ENCODE measurements around the gene PODXL. TPM values are rescaled to one million over a fixed set of nuclear protein-coding genes. Genes with fewer than 3 reads are reported as not detected.

PODXL gene
- total RNA-seq, 1 experiment from 2014 or later, result 727 TPM

- H3K9me3 ChIP-seq (ENCODE audit: control insufficient read depth, low read depth, low read length), result no peaks in the 10 kb centered on the region
- Mint-ChIP-seq H3K4me3 (peak overlapping the region in 1 of 2 experiments; percentile 17; a peak in 1 of 5 replicates), H3K27me3 (ENCODE audit: low read depth) (no peaks in the 10 kb centered on the region), H3K27ac (peak overlapping the region; percentile 79 to 85 (median 84); a peak in 4 of 7 replicates), H3K9me3 (no peaks in the 10 kb centered on the region), H3K4me1 (peaks cover 75 to 87% of the 10 kb centered on the region in 2 experiments), H3K36me3 (ENCODE audit: insufficient read depth in 1 of 3, low read depth in 3 of 3) (peaks cover 10 to 55% (median 46%) of the 10 kb centered on the region in 3 experiments; a peak in 6 of 7 replicates)
- no peak overlapping the region for H2AFZ ChIP-seq (ENCODE audit: low read length)
- H2BK12ac ChIP-seq (ENCODE audit: insufficient read length, low read depth, low read length), result no peak overlapping the region
- no peak overlapping the region for H3K9ac ChIP-seq (ENCODE audit: extremely low read depth, insufficient read length, low read length)
- no peak overlapping the region for H3K18ac ChIP-seq (ENCODE audit: insufficient read length, low read depth, low read length)
- H3T11ph ChIP-seq (ENCODE audit: low read length), result no peak overlapping the region
- no peak overlapping the region for H2BK120ac ChIP-seq (ENCODE audit: low read depth, low read length, poor library complexity, severe bottlenecking)
- H3K56ac ChIP-seq (ENCODE audit: insufficient read length, low read depth, low read length), result no peak overlapping the region
- H4K91ac ChIP-seq (ENCODE audit: insufficient read length, low read depth, low read length), result no peak overlapping the region
- H3K79me1 ChIP-seq (ENCODE audit: insufficient read depth, low read depth, low read length, poor library complexity, severe bottlenecking), result peaks cover 3% of the 10 kb centered on the region
- H3K4ac ChIP-seq (ENCODE audit: low read depth, low read length), result no peak overlapping the region
- no peak overlapping the region for H3K23ac ChIP-seq (ENCODE audit: insufficient read length, low read depth, low read length)
- no peaks in the 10 kb centered on the region for H4K20me1 ChIP-seq (ENCODE audit: control insufficient read depth, insufficient read depth, insufficient read length)
- no peak for TF ChIP-seq CTCF (conservative IDR thresholded peaks at IDR 0.05)
- H3K27me3 ChIP-seq (ENCODE audit: insufficient read depth, low read length), result no peaks in the 10 kb centered on the region
- no peak overlapping the region for H2BK20ac ChIP-seq (ENCODE audit: low read depth, low read length, poor library complexity, severe bottlenecking)
- H4K5ac ChIP-seq (ENCODE audit: insufficient read length, low read depth, low read length), result no peak overlapping the region
- H2BK15ac ChIP-seq (ENCODE audit: low read depth, low read length), result no peak overlapping the region
- H3K14ac ChIP-seq (ENCODE audit: insufficient read depth, low read length), result no peak overlapping the region
- H3K79me2 ChIP-seq (ENCODE audit: insufficient read depth, low read length), result peaks cover 80% of the 10 kb centered on the region
- H3K23me2 ChIP-seq (ENCODE audit: insufficient read length, low read depth, low read length, poor library complexity, severe bottlenecking), result no peaks in the 10 kb centered on the region
- H3K27ac ChIP-seq (ENCODE audit: insufficient read length, low read depth, low read length), result no peak overlapping the region
- no CpG with 5 or more reads among the region's 7 CpGs for WGBS (ENCODE audit: extremely low coverage, insufficient read length, low lambda C conversion rate)
- H4K8ac ChIP-seq (replicated peaks; ENCODE audit: insufficient read length, low read depth, low read length), result no peak overlapping the region
- peaks cover 14% of the 10 kb centered on the region; the same call in 1 of the 2 replicates for H3K4me1 ChIP-seq (ENCODE audit: insufficient read depth, low read length)
- peak; percentile 65 for DNase-seq
- H2BK5ac ChIP-seq (ENCODE audit: insufficient read length, low read length), result no peak overlapping the region
- H3K4me2 ChIP-seq (ENCODE audit: insufficient read depth, insufficient read length, low read length), result no peak overlapping the region
- no peak overlapping the region for H2AK5ac ChIP-seq (ENCODE audit: insufficient read length, low read length)
Observed at GRCh38 chr7:131521651-131522163, 34.7 kb downstream of the PODXL start.
